GM12892 (cell line): ENCODE data around the gene TMPRSS15.

Experiments used
- POLR2A ChIP-seq: IDR thresholded peaks from 2 replicates; pipeline ENCODE4 v1.6.1; 2011; ENCODE audit warnings: low read depth, low read length, control low read depth
- TAF1 ChIP-seq: IDR thresholded peaks from 2 replicates; pipeline ENCODE4 v1.6.1; 2011; ENCODE audit warnings: low read depth, mild to moderate bottlenecking, control low read depth, low read length, borderline replicate concordance

DNA sequence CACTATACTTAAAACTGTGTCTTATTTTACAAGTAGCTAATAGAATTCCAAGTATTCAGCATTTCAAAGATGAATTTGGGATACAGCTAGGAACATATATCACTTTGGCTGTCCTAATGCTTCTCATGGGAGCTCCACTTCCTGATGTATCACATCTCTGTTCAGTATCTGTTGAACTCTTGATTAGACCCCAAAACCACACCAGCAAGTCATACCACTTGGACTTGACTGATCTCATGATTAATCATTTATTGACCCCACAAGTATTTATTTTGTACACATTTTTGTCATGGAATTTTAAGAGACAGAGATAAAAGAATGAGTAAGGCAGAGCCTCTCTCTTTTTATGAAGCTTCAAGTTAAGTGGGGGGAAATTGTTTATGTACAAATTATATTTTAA lies 30.0 kb downstream of the TMPRSS15 start:
- TF ChIP-seq TAF1 (no peak), POLR2A (no peak)
